Activated T-cell treated with anti-CD3 and anti-CD28 coated beads, Interleukin-2, amount 50 U/mL, for 4 hours (primary cell): ENCODE measurements around the gene KBTBD13. TPM values are rescaled to one million over a fixed set of nuclear protein-coding genes. Genes with fewer than 3 reads are reported as not detected.

Source experiments
- ATAC-seq, 2 donors: fragments of 200-7000 bp; cut with Tn5 transposase; one replicate each; pipeline ENCODE4 v1.10.0; 2021
- DNase-seq: peaks from one replicate; pipeline ENCODE4 v3.0.0-alpha.2; 2020
- H3K27me3 Mint-ChIP-seq: one replicate; pipeline ENCODE4 v1.8.0; 2021; ENCODE audit warnings: low read depth, mixed read lengths
- H3K36me3 Mint-ChIP-seq: one replicate; pipeline ENCODE4 v1.8.0; 2022; ENCODE audit warnings: mixed read lengths; ENCODE audit not compliant: insufficient read depth
- H3K4me1 Mint-ChIP-seq: one replicate; pipeline ENCODE4 v1.8.0; 2021; ENCODE audit warnings: low read depth, mixed read lengths
- H3K4me3 Mint-ChIP-seq: one replicate; pipeline ENCODE4 v1.8.0; 2021; ENCODE audit warnings: mild to moderate bottlenecking, moderate library complexity, mixed read lengths
- H3K9me3 Mint-ChIP-seq: one replicate; pipeline ENCODE4 v1.8.0; 2021; ENCODE audit warnings: mixed read lengths
- total RNA-seq, 3 donors: library from RNA; stranded (reverse); gene quantifications; one replicate each; pipeline ENCODE4 v1.2.1, GENCODE V29; 2021

KBTBD13 gene
- not detected for total RNA-seq

DNA sequence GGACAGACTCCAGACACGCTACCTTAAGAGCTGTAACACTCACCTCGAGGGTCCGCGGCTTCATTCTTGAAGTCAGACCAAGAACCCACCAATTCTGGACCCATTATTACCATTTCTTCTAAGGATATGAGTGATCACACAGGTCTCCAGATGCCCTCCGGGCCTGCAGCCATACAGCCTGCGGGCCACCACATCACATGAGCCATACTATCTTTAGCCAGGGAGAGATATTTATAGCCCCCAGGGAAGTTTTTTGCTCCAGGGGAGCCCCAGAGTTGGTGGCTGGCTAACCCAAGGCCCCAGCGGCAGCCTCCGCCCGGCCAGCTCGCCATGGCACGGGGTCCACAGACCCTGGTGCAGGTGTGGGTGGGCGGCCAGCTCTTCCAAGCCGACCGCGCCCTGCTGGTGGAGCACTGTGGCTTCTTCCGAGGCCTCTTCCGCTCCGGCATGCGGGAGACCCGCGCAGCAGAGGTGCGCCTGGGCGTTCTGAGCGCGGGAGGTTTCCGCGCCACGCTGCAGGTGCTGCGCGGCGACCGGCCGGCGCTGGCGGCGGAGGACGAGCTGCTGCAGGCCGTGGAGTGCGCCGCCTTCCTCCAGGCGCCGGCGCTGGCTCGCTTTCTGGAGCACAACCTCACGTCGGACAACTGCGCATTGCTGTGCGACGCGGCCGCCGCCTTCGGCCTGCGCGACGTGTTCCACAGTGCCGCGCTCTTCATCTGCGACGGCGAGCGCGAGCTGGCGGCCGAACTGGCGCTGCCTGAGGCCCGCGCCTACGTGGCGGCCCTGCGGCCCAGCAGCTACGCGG is at the start of gene KBTBD13:
TSS of gene KBTBD13 (plus strand) at position 261 of the 805 bp plus-strand sequence. CDS start at position 331, 70 bp downstream.
- Mint-ChIP-seq H3K27me3 (peaks cover 23% of the 10 kb centered on the region), H3K9me3 (no peaks in the 10 kb centered on the region), H3K36me3 (no peaks in the 10 kb centered on the region), H3K4me3 (no peak within 1 kb of the TSS), H3K4me1 (peaks cover 5% of the 10 kb centered on the region)
- ATAC-seq, result no peak
- no peak for DNase-seq

DNA sequence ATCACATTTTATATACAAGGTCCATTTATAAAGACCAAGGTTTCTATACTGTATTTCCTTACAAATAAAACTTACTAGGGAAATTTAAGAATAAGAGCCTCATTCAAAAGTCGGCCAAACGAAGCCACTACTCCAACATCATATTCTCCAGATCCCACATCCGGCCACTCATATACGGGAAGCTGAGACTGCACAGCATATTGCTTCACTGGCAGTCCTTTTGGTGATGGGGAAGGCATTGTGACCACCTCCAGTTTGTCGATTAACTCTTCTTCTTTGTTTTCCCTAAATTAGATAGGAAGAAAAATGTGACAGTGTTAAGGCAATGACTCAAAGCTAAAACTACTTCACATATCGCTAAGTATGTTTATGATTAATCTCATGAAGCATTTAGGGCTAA is 49.8 kb upstream of the KBTBD13 start:
- peaks cover 23% of the 10 kb centered on the region for H3K36me3 Mint-ChIP-seq
- peaks cover 13% of the 10 kb centered on the region for H3K4me1 Mint-ChIP-seq
- no peaks in the 10 kb centered on the region for H3K27me3 Mint-ChIP-seq
- H3K9me3 Mint-ChIP-seq, result no peaks in the 10 kb centered on the region
- ATAC-seq (no peak), DNase-seq (no peak)
- no peak overlapping the region for H3K4me3 Mint-ChIP-seq

DNA sequence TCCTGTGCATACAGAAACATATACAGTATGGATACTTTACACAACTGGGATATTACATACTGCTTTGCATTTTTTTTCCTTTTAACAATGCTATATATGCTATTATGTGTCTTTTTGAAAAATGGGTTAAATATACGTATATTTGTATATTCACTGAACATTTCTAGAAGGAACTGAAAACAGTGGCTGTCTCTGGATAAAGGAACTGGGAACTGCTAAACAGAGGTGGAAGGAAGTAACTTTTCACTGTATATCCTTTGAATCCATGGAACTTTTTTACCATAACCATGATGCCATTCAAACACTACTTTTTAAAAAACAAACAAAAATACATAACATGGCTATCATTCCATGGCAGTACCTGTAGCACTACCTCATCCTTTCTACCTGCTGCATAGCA is 49.0 kb upstream of the KBTBD13 start:
- ATAC-seq (no peak), DNase-seq (no peak)
- H3K4me3 Mint-ChIP-seq, result peak overlapping the region; percentile 89
- H3K4me1 Mint-ChIP-seq, result peaks cover 13% of the 10 kb centered on the region
- peaks cover 23% of the 10 kb centered on the region for H3K36me3 Mint-ChIP-seq
- no peaks in the 10 kb centered on the region for H3K9me3 Mint-ChIP-seq
- peaks cover 7% of the 10 kb centered on the region for H3K27me3 Mint-ChIP-seq

DNA sequence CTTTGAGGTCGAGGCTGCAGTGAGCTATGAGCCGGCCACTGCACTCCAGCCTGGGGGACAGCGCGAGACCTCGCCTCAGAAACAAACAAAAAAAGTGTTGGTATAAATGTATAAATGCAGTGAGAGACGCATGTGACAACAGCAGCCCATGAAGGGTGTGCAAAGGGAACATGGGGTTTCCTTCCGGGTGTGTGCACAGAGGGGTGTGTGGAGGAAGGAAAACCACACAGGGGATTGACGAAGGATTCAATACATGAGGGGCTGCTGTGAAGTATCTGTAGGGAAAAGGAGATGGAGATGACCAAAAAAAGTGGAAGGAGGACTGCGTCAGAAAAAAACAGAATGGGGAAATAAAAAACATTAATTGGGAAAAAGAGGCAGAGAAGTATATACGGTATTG is 48.2 kb upstream of the KBTBD13 start:
- H3K4me3 Mint-ChIP-seq, result peak overlapping the region; percentile 89

DNA sequence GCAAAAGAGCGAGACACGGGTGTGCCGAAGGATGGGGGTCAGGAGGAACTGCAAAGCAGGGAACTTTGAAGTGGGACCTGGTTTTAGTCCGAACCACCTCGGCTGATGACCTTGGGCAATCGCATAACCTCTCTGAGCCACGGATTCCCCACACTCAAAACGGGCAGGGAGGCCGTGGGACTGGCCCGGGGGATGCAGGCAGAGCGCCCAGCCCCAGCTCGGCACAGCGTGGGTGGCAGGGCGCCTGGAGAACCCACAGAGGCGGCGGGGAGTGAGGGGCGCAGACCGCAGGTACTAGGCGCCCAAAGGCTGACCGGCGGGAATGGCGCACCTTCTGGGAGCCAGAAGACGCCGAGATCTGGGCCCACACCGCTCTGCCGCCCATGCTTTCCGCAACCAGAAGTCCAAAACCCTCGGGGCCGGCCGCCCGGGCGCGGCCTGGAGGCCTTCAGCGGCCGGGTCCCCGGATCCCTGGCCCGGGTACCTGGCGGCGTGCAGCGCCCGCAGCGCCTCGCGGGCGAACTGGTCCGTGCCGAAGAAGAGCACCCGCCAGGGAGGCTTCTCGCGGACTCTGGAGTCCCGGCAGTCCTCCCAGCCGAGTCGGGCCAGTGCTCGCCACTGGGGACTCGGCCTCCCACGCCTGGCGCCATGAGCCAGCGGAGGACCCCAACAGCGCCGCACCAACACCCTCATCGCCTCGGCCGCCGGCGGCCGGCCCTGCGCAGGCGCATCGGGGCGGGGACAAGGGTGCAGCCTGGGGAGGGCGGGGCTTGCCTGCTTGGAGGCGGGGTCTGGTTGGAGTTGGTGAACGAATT is 47.4 kb upstream of the KBTBD13 start, which contains the start of gene MTFMT:
TSS of gene MTFMT (minus strand) at position 719 of the 815 bp plus-strand sequence. CDS start at position 693, 26 bp downstream.
- Mint-ChIP-seq H3K4me3 (peak within 1 kb of the TSS; percentile 89), H3K36me3 (peaks cover 16% of the 10 kb centered on the region), H3K27me3 (peaks cover 7% of the 10 kb centered on the region), H3K4me1 (peaks cover 19% of the 10 kb centered on the region), H3K9me3 (no peaks in the 10 kb centered on the region)
- ATAC-seq (peak; percentile 97 to 98), DNase-seq (peak; percentile 94)

More for the DNA sequence above, 48.2 kb upstream of the KBTBD13 start:
- Mint-ChIP-seq H3K27me3 (peaks cover 7% of the 10 kb centered on the region), H3K36me3 (peaks cover 22% of the 10 kb centered on the region), H3K4me1 (peaks cover 16% of the 10 kb centered on the region), H3K9me3 (no peaks in the 10 kb centered on the region)
- no peak for DNase-seq
- ATAC-seq, result no peak

DNA sequence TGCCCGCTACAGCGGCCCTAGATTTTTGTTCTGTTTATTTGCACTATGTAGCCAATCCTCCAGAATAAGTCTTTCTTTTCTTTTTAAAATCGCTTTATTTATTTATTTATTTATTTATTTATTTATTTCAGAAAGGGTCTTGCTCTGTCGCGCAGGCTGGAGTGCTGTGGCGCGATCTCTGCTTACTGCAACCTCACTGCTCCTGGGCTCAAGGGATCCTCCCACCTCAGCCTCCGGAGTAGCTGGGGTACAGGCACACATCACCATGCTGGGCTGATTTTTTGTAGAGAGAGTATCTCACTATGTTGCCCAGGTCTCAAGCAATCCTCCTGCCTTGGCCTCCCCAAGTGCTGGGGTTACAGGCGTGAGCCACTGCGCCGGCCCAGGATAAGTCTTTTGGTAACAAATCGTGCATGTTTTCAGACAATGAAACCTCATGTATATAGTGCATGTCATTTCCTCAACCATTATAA is 46.8 kb upstream of the KBTBD13 start:
- peak overlapping the region; percentile 73 for H3K4me3 Mint-ChIP-seq
- DNase-seq, result no peak
- no peaks in the 10 kb centered on the region for H3K9me3 Mint-ChIP-seq
- peaks cover 19% of the 10 kb centered on the region for H3K4me1 Mint-ChIP-seq
- peaks cover 7% of the 10 kb centered on the region for H3K27me3 Mint-ChIP-seq
- ATAC-seq, result no peak
- H3K36me3 Mint-ChIP-seq, result peaks cover 12% of the 10 kb centered on the region

DNA sequence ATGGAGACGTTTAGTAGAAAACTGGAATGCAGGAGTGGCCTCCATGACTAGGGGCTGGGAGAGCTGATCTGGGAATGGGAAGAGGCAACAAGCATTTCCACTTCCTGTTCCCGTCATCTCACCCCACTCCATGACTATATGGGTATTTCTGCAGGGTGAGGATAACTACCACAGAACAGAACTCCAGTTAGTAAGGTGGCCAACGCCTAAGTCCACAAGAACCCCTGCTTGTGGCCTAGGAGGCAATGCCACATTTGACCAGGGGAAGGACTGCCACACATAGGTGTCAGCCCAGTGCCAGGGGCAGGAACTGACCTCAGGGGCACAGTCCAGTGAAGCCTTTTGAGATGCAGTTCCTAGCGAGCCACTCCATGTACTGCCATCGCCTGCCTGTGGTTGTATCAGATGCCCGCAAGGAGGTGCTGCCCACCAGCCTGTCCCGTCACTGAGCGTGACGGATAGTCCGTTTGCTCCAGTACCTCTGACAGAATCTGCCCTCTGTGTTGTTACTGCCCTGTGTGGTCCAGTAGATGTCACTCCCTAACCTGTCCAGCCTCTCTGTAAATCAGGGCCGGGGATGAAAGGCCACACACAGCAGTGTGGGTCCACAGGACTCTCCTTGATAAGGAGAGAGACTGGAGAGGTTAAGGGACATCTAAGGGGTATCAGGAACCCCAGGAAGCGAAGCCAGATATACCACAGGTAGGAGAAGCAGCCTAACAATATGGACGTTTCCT is 43.6 kb upstream of the KBTBD13 start:
- Mint-ChIP-seq H3K4me1 (peaks cover 12% of the 10 kb centered on the region), H3K36me3 (no peaks in the 10 kb centered on the region), H3K4me3 (no peak overlapping the region), H3K9me3 (no peaks in the 10 kb centered on the region), H3K27me3 (peaks cover 7% of the 10 kb centered on the region)
- peak; percentile 20 for DNase-seq
- ATAC-seq, result peak; percentile 25 to 41

DNA sequence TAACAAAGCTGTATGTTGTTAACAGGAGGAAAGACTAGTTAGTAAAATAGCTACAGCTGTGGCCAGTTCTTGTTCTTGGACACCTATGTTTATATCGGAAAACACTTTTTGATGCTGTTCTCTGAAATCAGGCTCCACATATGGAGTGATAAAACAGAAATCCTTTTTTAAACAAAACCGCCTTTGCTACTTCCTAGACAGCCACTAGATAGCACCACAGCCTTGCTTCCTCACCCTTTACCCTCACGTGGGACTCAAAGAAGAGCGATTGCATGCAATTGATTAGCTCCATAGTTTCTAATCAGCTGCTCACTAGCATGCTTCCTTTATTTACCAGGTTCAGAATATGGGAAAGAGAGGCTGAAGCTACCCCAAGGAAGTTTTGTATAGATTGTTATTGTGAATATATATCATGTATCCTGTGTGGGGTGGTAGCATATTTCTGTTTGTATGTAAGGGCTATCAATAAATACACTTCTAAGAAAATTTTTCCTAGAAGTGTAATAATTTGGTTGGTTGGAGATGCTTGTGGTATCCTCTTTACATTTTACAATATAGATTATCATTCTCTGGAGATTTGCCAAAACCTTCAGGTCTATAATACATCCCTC is 42.8 kb upstream of the KBTBD13 start:
- Mint-ChIP-seq H3K4me1 (peaks cover 6% of the 10 kb centered on the region), H3K4me3 (no peak overlapping the region), H3K27me3 (peaks cover 7% of the 10 kb centered on the region), H3K36me3 (no peaks in the 10 kb centered on the region), H3K9me3 (no peaks in the 10 kb centered on the region)
- DNase-seq (no peak), ATAC-seq (peak in 1 of 2 donors; percentile 27)

DNA sequence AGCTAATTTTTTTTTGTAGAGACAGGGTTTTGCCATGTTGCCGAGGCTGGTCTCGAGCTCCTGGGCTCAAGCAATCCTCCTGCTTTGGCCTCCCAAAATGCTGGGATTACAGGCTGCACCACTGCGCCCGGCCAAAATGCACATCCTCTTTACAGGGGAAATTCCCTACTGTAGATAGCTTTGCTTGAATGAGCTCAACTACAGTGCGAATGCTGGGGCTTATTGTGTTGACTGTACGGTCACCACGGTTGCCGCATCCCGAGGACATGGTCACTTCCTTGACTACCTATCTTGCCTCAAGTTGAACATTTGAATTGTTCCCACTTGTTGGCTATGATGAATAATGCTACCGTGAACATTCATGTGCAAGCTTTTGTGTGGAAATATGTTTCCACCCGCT is 41.8 kb upstream of the KBTBD13 start:
- H3K9me3 Mint-ChIP-seq, result no peaks in the 10 kb centered on the region
- no peaks in the 10 kb centered on the region for H3K36me3 Mint-ChIP-seq
- peaks cover 7% of the 10 kb centered on the region for H3K27me3 Mint-ChIP-seq
- no peak overlapping the region for H3K4me3 Mint-ChIP-seq
- no peak for ATAC-seq
- DNase-seq, result no peak
- H3K4me1 Mint-ChIP-seq, result peaks cover 6% of the 10 kb centered on the region

DNA sequence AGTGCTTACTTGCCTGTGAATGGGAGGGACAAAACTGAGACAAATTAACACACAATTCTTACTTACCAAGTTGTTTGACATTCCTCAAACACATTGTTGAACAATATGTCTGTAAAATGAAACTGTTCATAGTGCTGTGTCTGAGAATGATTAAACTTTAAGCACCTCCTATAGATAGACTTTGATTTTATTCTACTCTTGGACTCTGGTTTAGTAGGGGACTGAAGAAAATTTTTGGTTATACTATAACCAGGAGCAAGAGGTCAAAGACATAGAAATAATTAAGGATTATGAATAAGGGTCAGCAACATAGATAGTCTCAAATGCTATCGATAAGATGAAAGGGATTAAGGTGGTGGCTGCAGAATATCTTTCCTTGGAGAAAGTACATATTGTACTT is 39.2 kb upstream of the KBTBD13 start:
- Mint-ChIP-seq H3K36me3 (no peaks in the 10 kb centered on the region), H3K9me3 (no peaks in the 10 kb centered on the region), H3K4me3 (no peak overlapping the region), H3K27me3 (peaks cover 9% of the 10 kb centered on the region), H3K4me1 (peaks cover 6% of the 10 kb centered on the region)
- ATAC-seq (no peak), DNase-seq (no peak)

DNA sequence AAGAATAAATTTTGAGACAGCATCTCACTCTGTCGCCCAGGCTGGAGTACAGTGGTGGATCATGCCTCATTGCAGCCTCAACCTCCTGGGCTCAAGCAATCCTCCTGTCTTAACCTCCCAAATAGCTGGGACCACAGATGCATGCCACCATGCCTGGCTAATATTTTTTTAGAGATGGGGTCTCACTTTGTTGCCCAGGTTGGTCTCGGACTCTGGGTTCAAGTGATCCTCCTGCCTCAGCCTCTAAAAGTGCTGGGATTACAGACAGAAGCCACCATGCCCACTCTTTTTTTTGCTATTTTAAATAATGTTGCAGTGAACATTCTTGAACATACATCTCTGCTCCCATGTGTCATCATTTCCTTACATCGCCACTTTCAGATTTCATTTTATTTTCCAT is 38.1 kb upstream of the KBTBD13 start:
- Mint-ChIP-seq H3K36me3 (no peaks in the 10 kb centered on the region), H3K4me1 (peaks cover 3% of the 10 kb centered on the region), H3K4me3 (no peak overlapping the region), H3K27me3 (peaks cover 8% of the 10 kb centered on the region), H3K9me3 (no peaks in the 10 kb centered on the region)
- DNase-seq, result no peak
- ATAC-seq, result no peak

DNA sequence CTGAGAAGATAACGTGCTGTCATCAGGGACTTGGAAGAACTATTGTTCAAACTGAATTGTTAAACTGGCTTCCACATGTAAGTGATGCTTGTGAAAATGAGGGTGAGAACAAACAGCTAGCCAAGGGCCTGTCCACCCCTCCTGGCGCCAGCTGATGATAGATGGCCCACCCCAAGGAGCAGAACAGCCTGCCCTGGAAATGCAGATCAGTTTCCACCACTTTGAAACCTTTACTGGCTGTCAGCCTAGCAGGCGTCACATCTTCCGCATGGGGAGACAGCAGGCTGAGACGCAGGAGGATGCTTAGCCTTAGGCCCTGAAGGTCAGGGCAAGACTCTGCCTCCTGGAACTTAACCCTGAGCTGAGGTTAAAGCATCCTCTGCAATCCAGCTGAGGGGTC is 37.7 kb upstream of the KBTBD13 start:
- no peak for DNase-seq
- no peak for ATAC-seq
- H3K9me3 Mint-ChIP-seq, result no peaks in the 10 kb centered on the region
- no peak overlapping the region for H3K4me3 Mint-ChIP-seq
- H3K27me3 Mint-ChIP-seq, result peaks cover 8% of the 10 kb centered on the region
- H3K4me1 Mint-ChIP-seq, result no peaks in the 10 kb centered on the region
- no peaks in the 10 kb centered on the region for H3K36me3 Mint-ChIP-seq

DNA sequence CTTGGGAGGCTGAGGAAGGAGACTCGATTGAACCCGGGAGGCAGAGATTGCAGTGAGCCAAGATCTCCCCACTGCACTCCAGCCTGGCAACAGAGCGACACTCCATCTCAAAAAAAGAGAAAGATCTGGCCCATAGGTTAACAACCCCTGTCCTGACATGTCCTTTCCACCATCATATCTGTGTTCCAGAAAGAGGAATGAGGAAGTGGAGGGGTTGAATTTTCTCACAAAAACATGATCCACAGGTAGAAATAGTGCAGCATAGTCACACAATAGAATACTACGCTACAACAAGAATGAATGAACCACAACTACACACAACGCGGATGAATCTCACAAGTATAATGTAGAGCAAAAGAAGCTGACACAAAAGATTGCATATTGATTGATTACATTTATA is 36.1 kb upstream of the KBTBD13 start:
- no peaks in the 10 kb centered on the region for H3K36me3 Mint-ChIP-seq
- H3K4me1 Mint-ChIP-seq, result no peaks in the 10 kb centered on the region
- no peaks in the 10 kb centered on the region for H3K9me3 Mint-ChIP-seq
- DNase-seq, result no peak
- no peak for ATAC-seq
- H3K4me3 Mint-ChIP-seq, result no peak overlapping the region
- peaks cover 12% of the 10 kb centered on the region for H3K27me3 Mint-ChIP-seq

DNA sequence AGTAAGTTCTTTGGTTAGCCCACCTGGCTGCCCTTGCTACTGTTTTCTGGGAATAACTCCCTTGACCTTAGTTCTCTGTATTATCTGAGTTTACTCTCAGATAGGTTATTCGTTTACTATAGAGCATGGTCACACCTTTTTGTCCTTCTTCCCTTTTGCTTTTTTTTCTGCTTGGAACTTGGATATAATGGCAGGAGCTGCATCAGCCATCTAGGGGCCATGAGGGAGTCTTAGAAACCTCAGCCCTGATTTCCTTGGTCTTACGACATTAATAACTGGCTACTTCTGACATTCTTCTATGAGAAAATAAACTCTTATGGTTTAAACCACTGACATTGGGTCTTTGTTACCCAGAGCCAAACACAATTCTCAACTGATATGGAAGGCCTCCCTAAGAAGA is 34.8 kb upstream of the KBTBD13 start:
- ATAC-seq, result no peak
- peaks cover 12% of the 10 kb centered on the region for H3K27me3 Mint-ChIP-seq
- H3K4me3 Mint-ChIP-seq, result no peak overlapping the region
- no peaks in the 10 kb centered on the region for H3K36me3 Mint-ChIP-seq
- no peaks in the 10 kb centered on the region for H3K9me3 Mint-ChIP-seq
- DNase-seq, result no peak
- H3K4me1 Mint-ChIP-seq, result no peaks in the 10 kb centered on the region
